ENCODE data around the gene CD93. TPM values are rescaled to one million over a fixed set of nuclear protein-coding genes. Genes with fewer than 3 reads are reported as not detected.

Gene CD93
- total and polyA plus RNA-seq, 4 donors = 1.5 to 16.0 (median 11.9) TPM

DNA sequence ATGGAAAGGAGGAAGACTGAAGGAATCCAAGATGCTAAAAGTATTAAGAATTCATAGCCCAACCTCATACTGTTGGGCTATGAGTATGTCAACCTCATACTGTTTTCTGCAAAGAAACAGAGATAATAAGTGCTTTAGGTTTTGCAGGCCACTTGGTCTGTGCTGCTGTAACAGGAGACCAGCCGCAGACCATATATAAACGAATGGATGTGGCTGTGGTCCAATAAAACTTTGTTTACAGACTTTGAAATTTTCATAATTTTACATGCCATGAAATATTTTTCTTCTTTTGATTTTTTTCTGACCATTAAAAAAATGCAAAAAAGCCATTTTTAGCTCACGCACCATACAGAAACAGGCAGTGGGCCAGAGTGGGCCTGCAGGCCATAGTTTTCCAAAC lies 23.0 kb downstream of the CD93 start:
- 81% methylated on average over 3 of the region's 3 CpGs for WGBS
- no peak overlapping the region for H3K4me3 ChIP-seq (ENCODE audit: low read depth in 1 of 3, low read length in 3 of 3)

DNA sequence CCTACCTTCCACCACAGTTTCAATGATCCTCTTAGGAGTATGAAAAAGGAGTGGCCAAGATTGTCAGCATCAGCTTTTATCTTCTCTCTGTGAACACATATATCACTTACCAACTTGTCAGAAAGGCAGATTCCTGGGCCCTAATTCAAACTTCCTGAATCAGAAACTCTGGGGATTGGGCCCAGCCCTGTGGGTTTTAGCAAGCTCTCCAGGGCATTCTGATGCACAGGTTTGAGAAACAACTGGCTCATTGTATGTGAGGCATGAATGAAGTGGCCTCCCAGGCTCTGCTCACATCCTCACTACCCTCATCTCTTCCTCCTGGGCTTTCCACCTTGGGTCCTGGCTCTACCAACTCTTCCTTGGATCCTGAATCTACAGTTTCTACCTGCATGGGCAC lies 23.5 kb downstream of the CD93 start:
- no peaks in the 10 kb centered on the region for H3K36me3 ChIP-seq (ENCODE audit: control insufficient read depth in 4 of 4, insufficient read depth in 3 of 4, low read depth in 1 of 4, low read length in 3 of 4)
- H3K27me3 ChIP-seq (ENCODE audit: control insufficient read depth in 4 of 4, insufficient read depth in 4 of 4, low read length in 3 of 4) = peaks cover 0 to 2% (median 0%) of the 10 kb centered on the region in 4 donors
- H3K9me3 ChIP-seq (ENCODE audit: control insufficient read depth in 4 of 4, low read length in 3 of 4) = no peaks in the 10 kb centered on the region
- H3K9ac ChIP-seq (ENCODE audit: low read depth in 1 of 2, low read length in 2 of 2) = no peak overlapping the region
- no peak for DNase-seq (ENCODE audit: low spot score)
- H3K4me1 ChIP-seq (ENCODE audit: control insufficient read depth in 4 of 4, insufficient read depth in 4 of 4, low read length in 3 of 4) = no peaks in the 10 kb centered on the region
- H3K4me3 ChIP-seq (ENCODE audit: low read depth in 1 of 3, low read length in 3 of 3) = no peak overlapping the region
- H3K27ac ChIP-seq (ENCODE audit: low read depth in 1 of 2, low read length in 2 of 2) = no peak overlapping the region
- TF ChIP-seq EGR1 (IDR thresholded peaks at IDR 0.05; ENCODE audit: low read depth in 2 of 2) = no peak
- TF ChIP-seq, protein P1, sequence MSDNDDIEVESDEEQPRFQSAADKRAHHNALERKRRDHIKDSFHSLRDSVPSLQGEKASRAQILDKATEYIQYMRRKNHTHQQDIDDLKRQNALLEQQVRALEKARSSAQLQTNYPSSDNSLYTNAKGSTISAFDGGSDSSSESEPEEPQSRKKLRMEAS (IDR thresholded peaks at IDR 0.05) = no peak
- TF ChIP-seq FOXA1 (IDR thresholded peaks at IDR 0.05) = no peak
- TF ChIP-seq, protein P2, sequence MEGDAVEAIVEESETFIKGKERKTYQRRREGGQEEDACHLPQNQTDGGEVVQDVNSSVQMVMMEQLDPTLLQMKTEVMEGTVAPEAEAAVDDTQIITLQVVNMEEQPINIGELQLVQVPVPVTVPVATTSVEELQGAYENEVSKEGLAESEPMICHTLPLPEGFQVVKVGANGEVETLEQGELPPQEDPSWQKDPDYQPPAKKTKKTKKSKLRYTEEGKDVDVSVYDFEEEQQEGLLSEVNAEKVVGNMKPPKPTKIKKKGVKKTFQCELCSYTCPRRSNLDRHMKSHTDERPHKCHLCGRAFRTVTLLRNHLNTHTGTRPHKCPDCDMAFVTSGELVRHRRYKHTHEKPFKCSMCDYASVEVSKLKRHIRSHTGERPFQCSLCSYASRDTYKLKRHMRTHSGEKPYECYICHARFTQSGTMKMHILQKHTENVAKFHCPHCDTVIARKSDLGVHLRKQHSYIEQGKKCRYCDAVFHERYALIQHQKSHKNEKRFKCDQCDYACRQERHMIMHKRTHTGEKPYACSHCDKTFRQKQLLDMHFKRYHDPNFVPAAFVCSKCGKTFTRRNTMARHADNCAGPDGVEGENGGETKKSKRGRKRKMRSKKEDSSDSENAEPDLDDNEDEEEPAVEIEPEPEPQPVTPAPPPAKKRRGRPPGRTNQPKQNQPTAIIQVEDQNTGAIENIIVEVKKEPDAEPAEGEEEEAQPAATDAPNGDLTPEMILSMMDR (IDR thresholded peaks at IDR 0.05; ENCODE audit: low read depth, low read length, missing input control) = no peak
- TF ChIP-seq HNF4A (conservative IDR thresholded peaks at IDR 0.05) = no peak
- TF ChIP-seq, protein P3, sequence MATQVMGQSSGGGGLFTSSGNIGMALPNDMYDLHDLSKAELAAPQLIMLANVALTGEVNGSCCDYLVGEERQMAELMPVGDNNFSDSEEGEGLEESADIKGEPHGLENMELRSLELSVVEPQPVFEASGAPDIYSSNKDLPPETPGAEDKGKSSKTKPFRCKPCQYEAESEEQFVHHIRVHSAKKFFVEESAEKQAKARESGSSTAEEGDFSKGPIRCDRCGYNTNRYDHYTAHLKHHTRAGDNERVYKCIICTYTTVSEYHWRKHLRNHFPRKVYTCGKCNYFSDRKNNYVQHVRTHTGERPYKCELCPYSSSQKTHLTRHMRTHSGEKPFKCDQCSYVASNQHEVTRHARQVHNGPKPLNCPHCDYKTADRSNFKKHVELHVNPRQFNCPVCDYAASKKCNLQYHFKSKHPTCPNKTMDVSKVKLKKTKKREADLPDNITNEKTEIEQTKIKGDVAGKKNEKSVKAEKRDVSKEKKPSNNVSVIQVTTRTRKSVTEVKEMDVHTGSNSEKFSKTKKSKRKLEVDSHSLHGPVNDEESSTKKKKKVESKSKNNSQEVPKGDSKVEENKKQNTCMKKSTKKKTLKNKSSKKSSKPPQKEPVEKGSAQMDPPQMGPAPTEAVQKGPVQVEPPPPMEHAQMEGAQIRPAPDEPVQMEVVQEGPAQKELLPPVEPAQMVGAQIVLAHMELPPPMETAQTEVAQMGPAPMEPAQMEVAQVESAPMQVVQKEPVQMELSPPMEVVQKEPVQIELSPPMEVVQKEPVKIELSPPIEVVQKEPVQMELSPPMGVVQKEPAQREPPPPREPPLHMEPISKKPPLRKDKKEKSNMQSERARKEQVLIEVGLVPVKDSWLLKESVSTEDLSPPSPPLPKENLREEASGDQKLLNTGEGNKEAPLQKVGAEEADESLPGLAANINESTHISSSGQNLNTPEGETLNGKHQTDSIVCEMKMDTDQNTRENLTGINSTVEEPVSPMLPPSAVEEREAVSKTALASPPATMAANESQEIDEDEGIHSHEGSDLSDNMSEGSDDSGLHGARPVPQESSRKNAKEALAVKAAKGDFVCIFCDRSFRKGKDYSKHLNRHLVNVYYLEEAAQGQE (IDR thresholded peaks at IDR 0.05) = no peak
- no peak for TF ChIP-seq YY1 (IDR thresholded peaks at IDR 0.05)

More for the DNA sequence above, 23.0 kb downstream of the CD93 start:
- Histone ChIP-seq H3K9ac (ENCODE audit: low read depth in 1 of 2, low read length in 2 of 2) (no peak overlapping the region), H3K27me3 (ENCODE audit: control insufficient read depth in 4 of 4, insufficient read depth in 4 of 4, low read length in 3 of 4) (peaks cover 0 to 2% (median 0%) of the 10 kb centered on the region in 4 donors), H3K27ac (ENCODE audit: low read depth in 1 of 2, low read length in 2 of 2) (no peak overlapping the region), H3K4me1 (ENCODE audit: control insufficient read depth in 4 of 4, insufficient read depth in 4 of 4, low read length in 3 of 4) (no peaks in the 10 kb centered on the region), H3K36me3 (ENCODE audit: control insufficient read depth in 4 of 4, insufficient read depth in 3 of 4, low read depth in 1 of 4, low read length in 3 of 4) (no peaks in the 10 kb centered on the region), H3K9me3 (ENCODE audit: control insufficient read depth in 4 of 4, low read length in 3 of 4) (no peaks in the 10 kb centered on the region)
- DNase-seq (ENCODE audit: low spot score) = no peak
- TF ChIP-seq TAF1 (conservative IDR thresholded peaks at IDR 0.05) = no peak
- TF ChIP-seq, protein P3 (IDR thresholded peaks at IDR 0.05) = no peak
